Testis (tissue), 2 donors: ENCODE data around the gene RNF152.

Experiments
- POLR2A ChIP-seq: fragments of 450-650 bp; IDR thresholded peaks from one replicate; pipeline ENCODE4 v1.6.1; 2017; ENCODE audit warnings: antibody characterized with exemption, mild to moderate bottlenecking, moderate library complexity
- TF ChIP-seq, protein P1 (sequence below), 3 experiments: fragments of 450-650 bp in 2 of 3; fragments of 200-600 bp in 1 of 3; sonication (generic) in 1 of 3; IDR thresholded peaks; one replicate each; pipeline ENCODE4 v1.5.1; 2016 to 2019; ENCODE audit warnings: antibody characterized with exemption in 3 of 3, mild to moderate bottlenecking in 2 of 3, moderate library complexity in 1 of 3

- TF ChIP-seq, protein P1, sequence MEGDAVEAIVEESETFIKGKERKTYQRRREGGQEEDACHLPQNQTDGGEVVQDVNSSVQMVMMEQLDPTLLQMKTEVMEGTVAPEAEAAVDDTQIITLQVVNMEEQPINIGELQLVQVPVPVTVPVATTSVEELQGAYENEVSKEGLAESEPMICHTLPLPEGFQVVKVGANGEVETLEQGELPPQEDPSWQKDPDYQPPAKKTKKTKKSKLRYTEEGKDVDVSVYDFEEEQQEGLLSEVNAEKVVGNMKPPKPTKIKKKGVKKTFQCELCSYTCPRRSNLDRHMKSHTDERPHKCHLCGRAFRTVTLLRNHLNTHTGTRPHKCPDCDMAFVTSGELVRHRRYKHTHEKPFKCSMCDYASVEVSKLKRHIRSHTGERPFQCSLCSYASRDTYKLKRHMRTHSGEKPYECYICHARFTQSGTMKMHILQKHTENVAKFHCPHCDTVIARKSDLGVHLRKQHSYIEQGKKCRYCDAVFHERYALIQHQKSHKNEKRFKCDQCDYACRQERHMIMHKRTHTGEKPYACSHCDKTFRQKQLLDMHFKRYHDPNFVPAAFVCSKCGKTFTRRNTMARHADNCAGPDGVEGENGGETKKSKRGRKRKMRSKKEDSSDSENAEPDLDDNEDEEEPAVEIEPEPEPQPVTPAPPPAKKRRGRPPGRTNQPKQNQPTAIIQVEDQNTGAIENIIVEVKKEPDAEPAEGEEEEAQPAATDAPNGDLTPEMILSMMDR (IDR thresholded peaks at IDR 0.05) = no peak
- TF ChIP-seq POLR2A = no peak
Observed at GRCh38 chr18:61844726-61845125, 48.1 kb downstream of the RNF152 start.
